GM12892 (cell line): ENCODE data around the gene OPCML.

Experiments used
- POLR2A ChIP-seq: IDR thresholded peaks from 2 replicates; pipeline ENCODE4 v1.6.1; 2011; ENCODE audit warnings: low read depth, low read length, control low read depth
- POLR2AphosphoS5 ChIP-seq: IDR thresholded peaks from 2 replicates; pipeline ENCODE4 v1.6.1; 2011; ENCODE audit warnings: low read depth, low read length, control low read depth
- TAF1 ChIP-seq: IDR thresholded peaks from 2 replicates; pipeline ENCODE4 v1.6.1; 2011; ENCODE audit warnings: low read depth, mild to moderate bottlenecking, control low read depth, low read length, borderline replicate concordance

DNA sequence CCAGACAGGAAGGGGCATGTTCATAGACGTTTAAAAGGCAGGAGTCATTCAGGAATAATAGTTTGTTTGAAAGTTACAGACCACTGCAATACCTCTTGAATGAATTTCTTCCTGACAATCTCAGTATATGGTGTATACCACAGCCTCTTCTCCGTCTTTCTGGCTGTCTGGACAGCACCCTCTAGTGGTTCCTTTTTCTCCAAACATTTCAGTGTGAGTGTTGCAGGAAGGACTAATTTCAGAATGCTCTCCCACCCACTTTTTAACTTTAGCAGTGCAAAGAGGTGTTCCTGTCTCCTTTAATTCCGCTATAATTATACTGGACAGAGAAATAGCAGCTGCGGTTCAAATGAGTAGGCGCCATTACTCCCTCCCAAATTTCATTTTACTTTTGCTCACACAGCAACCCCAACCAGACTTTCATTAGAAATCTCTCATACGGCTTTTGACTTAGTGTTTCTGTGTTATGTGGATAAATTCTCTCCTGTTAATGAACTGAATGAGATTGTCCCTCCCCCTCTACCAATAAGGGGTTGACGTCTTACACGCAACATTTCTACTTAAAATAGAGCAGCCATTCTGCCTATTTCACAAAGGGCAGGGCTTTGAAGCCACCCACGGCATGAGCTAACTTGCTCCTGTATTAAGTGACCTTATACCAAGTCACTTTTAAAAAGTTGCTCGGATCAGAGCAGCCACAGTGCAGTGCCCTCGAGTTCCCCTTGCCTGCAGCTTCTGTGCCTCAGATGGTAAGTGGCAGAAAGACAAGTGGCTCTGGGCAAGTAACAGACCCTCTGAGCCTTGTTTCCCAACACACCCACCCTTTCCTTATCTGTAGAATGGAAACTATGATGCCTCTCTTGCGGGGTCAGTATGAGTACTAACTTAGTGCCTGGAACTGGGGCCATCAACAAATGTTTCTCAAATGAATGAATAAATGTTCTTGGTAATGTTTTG is 368.6 kb downstream of the OPCML start:
- TF ChIP-seq POLR2A: no peak
- no peak for TF ChIP-seq TAF1
- no peak for TF ChIP-seq POLR2AphosphoS5
